A549 (cell line): ENCODE measurements around the gene CERKL.

Source experiments
- CTCF ChIP-seq: fragments of >200 bp; sonication (Bioruptor Twin); formaldehyde crosslinking; IDR thresholded peaks from 3 replicates; pipeline ENCODE4 v1.5.1; 2016
- EP300 ChIP-seq, 2 experiments: fragments of >200 bp; sonication (Bioruptor Twin); formaldehyde crosslinking; IDR thresholded peaks; 2 replicates in 1 of 2; 3 replicates in 1 of 2; pipeline ENCODE4 v1.6.1; 2016 to 2017

DNA sequence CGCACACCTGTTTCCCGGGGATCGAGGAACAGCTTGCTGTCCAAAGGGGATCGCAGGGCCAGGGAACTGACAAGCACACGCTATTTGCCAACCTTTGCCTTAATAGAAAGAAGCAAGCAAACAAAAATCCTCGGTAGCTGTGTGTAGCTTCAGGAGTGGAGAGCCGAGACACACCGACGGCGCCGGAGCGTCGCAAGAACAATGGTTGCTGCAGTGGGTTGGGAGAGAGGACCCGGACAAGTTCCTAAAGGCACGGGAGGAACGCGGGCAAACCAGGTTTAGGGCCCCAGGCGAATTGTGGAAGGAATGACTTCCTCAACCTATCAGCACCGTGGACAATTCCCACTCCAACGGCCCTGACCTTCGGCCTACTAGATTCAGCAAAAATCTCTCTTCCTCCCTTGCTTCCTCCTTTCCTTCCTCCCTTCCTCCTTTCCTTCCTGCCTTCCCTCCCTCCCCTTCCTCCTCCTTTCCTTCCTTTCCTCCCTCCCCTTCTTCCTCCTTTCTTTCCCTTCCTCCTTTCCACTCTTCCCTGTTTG is 28.3 kb upstream of the CERKL start:
- TF ChIP-seq CTCF, result no peak
- no peak for TF ChIP-seq EP300 (IDR thresholded peaks at IDR 0.05)
